Subcutaneous abdominal adipose tissue (tissue), 5 donors: ENCODE data around the gene ZNF467.
A peak's percentile ranks its signal among the peaks of the same experiment; 100 is the strongest.

Source experiments
- H3K27ac ChIP-seq: one replicate; pipeline ENCODE4 v1.7.0; 2013; ENCODE audit warnings: low read depth, mild to moderate bottlenecking, inconsistent platforms, low read length, moderate library complexity
- H3K27me3 ChIP-seq, 5 donors: one replicate each; pipeline ENCODE4 v1.7.0; 2013; ENCODE audit warnings: low read length in 5 of 5, inconsistent platforms in 1 of 5; ENCODE audit not compliant: control insufficient read depth in 5 of 5, insufficient read depth in 4 of 5
- H3K36me3 ChIP-seq, 5 donors: one replicate each; pipeline ENCODE4 v1.7.0; 2013; ENCODE audit warnings: low read length in 5 of 5; ENCODE audit not compliant: control insufficient read depth in 5 of 5, insufficient read depth in 5 of 5
- H3K4me1 ChIP-seq, 5 donors: one replicate each; pipeline ENCODE4 v1.7.0; 2013; ENCODE audit warnings: low read length in 5 of 5, mild to moderate bottlenecking in 3 of 5, moderate library complexity in 1 of 5; ENCODE audit not compliant: control insufficient read depth in 5 of 5, insufficient read depth in 5 of 5
- H3K4me3 ChIP-seq, 5 donors: one replicate each; pipeline ENCODE4 v1.7.0; 2013; ENCODE audit warnings: low read length in 5 of 5, low read depth in 1 of 5
- H3K9ac ChIP-seq, 5 donors: one replicate each; pipeline ENCODE4 v1.7.0; 2013; ENCODE audit warnings: low read length in 5 of 5, mild to moderate bottlenecking in 4 of 5, moderate library complexity in 3 of 5
- H3K9me3 ChIP-seq, 5 donors: one replicate each; pipeline ENCODE4 v1.7.0; 2013; ENCODE audit warnings: low read length in 5 of 5; ENCODE audit not compliant: control insufficient read depth in 5 of 5
- donor health status: healthy.
- donor health status: healthy.
- donor health status: healthy.
- donor health status: healthy.
- donor health status: healthy.

The ZNF467 gene

GRCh38 chr7:149728491-149729375 is 44.7 kb downstream of the ZNF467 start:
- Histone ChIP-seq H3K9me3 (no peaks in the 10 kb centered on the region), H3K4me1 (peaks cover 0 to 31% (median 6%) of the 10 kb centered on the region in 5 donors), H3K36me3 (peaks cover 0 to 94% (median 80%) of the 10 kb centered on the region in 5 donors), H3K27me3 (no peaks in the 10 kb centered on the region), H3K4me3 (no peak overlapping the region), H3K27ac (no peak overlapping the region), H3K9ac (no peak overlapping the region)

GRCh38 chr7:149727899-149728476 is 45.4 kb downstream of the ZNF467 start:
- no peaks in the 10 kb centered on the region for H3K9me3 ChIP-seq
- H3K9ac ChIP-seq, result no peak overlapping the region
- H3K36me3 ChIP-seq, result peaks cover 0 to 94% (median 80%) of the 10 kb centered on the region in 5 donors
- H3K4me3 ChIP-seq, result no peak overlapping the region
- no peaks in the 10 kb centered on the region for H3K27me3 ChIP-seq
- H3K27ac ChIP-seq, result no peak overlapping the region
- peaks cover 0 to 32% (median 6%) of the 10 kb centered on the region in 5 donors for H3K4me1 ChIP-seq

- no peak overlapping the region for H3K4me3 ChIP-seq
- H3K9me3 ChIP-seq, result no peaks in the 10 kb centered on the region
- peaks cover 0 to 96% (median 77%) of the 10 kb centered on the region in 5 donors for H3K36me3 ChIP-seq
- no peaks in the 10 kb centered on the region for H3K27me3 ChIP-seq
- H3K4me1 ChIP-seq, result peaks cover 0 to 37% (median 6%) of the 10 kb centered on the region in 5 donors
- H3K9ac ChIP-seq, result peak overlapping the region in 1 of 5 donors; percentile 13
- H3K27ac ChIP-seq, result no peak overlapping the region
Observed at GRCh38 chr7:149727053-149727898, 46.1 kb downstream of the ZNF467 start.

GRCh38 chr7:149725916-149726315 is 47.5 kb downstream of the ZNF467 start:
- Histone ChIP-seq H3K9me3 (no peaks in the 10 kb centered on the region), H3K4me3 (peak overlapping the region in 2 of 5 donors; percentile 11 to 17), H3K36me3 (peaks cover 0 to 96% (median 80%) of the 10 kb centered on the region in 5 donors), H3K4me1 (peaks cover 0 to 37% (median 6%) of the 10 kb centered on the region in 5 donors), H3K27ac (no peak overlapping the region), H3K27me3 (no peaks in the 10 kb centered on the region), H3K9ac (no peak overlapping the region)

GRCh38 chr7:149725426-149725821 is 48.0 kb downstream of the ZNF467 start:
- H3K27ac ChIP-seq, result no peak overlapping the region
- peak overlapping the region in 3 of 5 donors; percentile 31 to 37 (median 33) for H3K9ac ChIP-seq
- H3K4me3 ChIP-seq, result peak overlapping the region in 2 of 5 donors; percentile 11 to 17

GRCh38 chr7:149724661-149725425 is 48.5 kb downstream of the ZNF467 start:
- Histone ChIP-seq H3K4me3 (peak overlapping the region in 1 of 5 donors; percentile 17), H3K9ac (peak overlapping the region in 3 of 5 donors; percentile 31 to 37 (median 33)), H3K27me3 (no peaks in the 10 kb centered on the region), H3K4me1 (peaks cover 3 to 45% (median 12%) of the 10 kb centered on the region in 5 donors), H3K9me3 (no peaks in the 10 kb centered on the region), H3K27ac (no peak overlapping the region), H3K36me3 (peaks cover 0 to 94% (median 78%) of the 10 kb centered on the region in 5 donors)

More at GRCh38 chr7:149725426-149725821, 48.0 kb downstream of the ZNF467 start:
- H3K9me3 ChIP-seq, result no peaks in the 10 kb centered on the region
- no peaks in the 10 kb centered on the region for H3K27me3 ChIP-seq
- peaks cover 0 to 95% (median 81%) of the 10 kb centered on the region in 5 donors for H3K36me3 ChIP-seq
- peaks cover 0 to 40% (median 7%) of the 10 kb centered on the region in 5 donors for H3K4me1 ChIP-seq

- no peak overlapping the region for H3K27ac ChIP-seq
- H3K27me3 ChIP-seq, result no peaks in the 10 kb centered on the region
- no peaks in the 10 kb centered on the region for H3K9me3 ChIP-seq
- no peak overlapping the region for H3K4me3 ChIP-seq
- no peak overlapping the region for H3K9ac ChIP-seq
- H3K36me3 ChIP-seq, result peaks cover 0 to 85% (median 69%) of the 10 kb centered on the region in 5 donors
- peaks cover 3 to 44% (median 13%) of the 10 kb centered on the region in 5 donors for H3K4me1 ChIP-seq
Observed at GRCh38 chr7:149723795-149724495, 49.4 kb downstream of the ZNF467 start.

GRCh38 chr7:149723082-149723767 is 50.2 kb downstream of the ZNF467 start:
- Histone ChIP-seq H3K36me3 (peaks cover 0 to 78% (median 61%) of the 10 kb centered on the region in 5 donors), H3K4me1 (peaks cover 3 to 37% (median 8%) of the 10 kb centered on the region in 5 donors), H3K27ac (no peak overlapping the region)

More at GRCh38 chr7:149723082-149723767, 50.2 kb downstream of the ZNF467 start:
- H3K9me3 ChIP-seq, result no peaks in the 10 kb centered on the region
- no peak overlapping the region for H3K9ac ChIP-seq
- H3K27me3 ChIP-seq, result no peaks in the 10 kb centered on the region
- H3K4me3 ChIP-seq, result no peak overlapping the region
